ENCODE measurements around the gene RNF111. TPM values are rescaled to one million over a fixed set of nuclear protein-coding genes. Genes with fewer than 3 reads are reported as not detected.

RNF111 gene
- total and polyA plus RNA-seq, 5 donors from 2014 or later = 17.2 to 58.2 (median 19.8) TPM

DNA sequence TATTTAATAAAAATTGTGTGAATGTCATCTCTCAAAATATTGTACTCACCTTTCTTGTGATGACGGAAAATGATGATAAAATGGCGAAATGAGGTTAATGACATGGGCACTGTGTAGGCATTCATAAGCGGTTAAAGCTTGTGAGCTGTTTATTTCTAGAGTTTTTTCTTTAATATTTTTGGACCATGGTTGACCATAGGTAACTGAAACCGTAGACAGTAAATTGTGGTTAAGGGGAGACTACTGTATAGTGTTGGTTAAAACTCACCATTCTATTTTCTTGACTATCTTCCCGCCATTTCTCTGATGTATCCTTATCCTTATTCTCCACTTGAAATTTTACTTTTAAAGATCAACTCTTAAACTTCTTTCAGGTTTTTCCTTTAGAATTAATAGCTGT, 14.5 kb downstream of the RNF111 start:
- H3K4me3 Mint-ChIP-seq = no peak overlapping the region
- ATAC-seq (ENCODE audit: low read depth in 2 of 2) = no peak
- no peaks in the 10 kb centered on the region for H3K27me3 Mint-ChIP-seq
- H3K9me3 Mint-ChIP-seq = no peaks in the 10 kb centered on the region
- no peak for DNase-seq
- Histone ChIP-seq H3K9me3 (ENCODE audit: control insufficient read depth in 2 of 2, low read length in 2 of 2) (no peaks in the 10 kb centered on the region), H3K4me1 (ENCODE audit: control insufficient read depth, insufficient read depth, low read length, poor library complexity, severe bottlenecking) (no peaks in the 10 kb centered on the region), H3K27ac (ENCODE audit: insufficient read depth, low read length, poor library complexity, severe bottlenecking) (no peak overlapping the region), H3K27me3 (ENCODE audit: control insufficient read depth, insufficient read depth, low read length) (no peaks in the 10 kb centered on the region), H3K36me3 (ENCODE audit: control insufficient read depth, insufficient read depth, low read length) (peaks cover 26% of the 10 kb centered on the region), H3K4me3 (ENCODE audit: low read depth, low read length) (no peak overlapping the region)
- peak overlapping the region in 2 of 3 donors; percentile 28 to 63 for H3K27ac Mint-ChIP-seq
- peaks cover 22% of the 10 kb centered on the region for H3K36me3 Mint-ChIP-seq
- H3K4me1 Mint-ChIP-seq = peaks cover 42 to 66% (median 51%) of the 10 kb centered on the region in 4 donors

- no peaks in the 10 kb centered on the region for H3K9me3 Mint-ChIP-seq
- DNase-seq (no peak), ATAC-seq (ENCODE audit: low read depth in 2 of 2) (no peak)
- Histone ChIP-seq H3K36me3 (ENCODE audit: control insufficient read depth, insufficient read depth, low read length) (peaks cover 26% of the 10 kb centered on the region), H3K4me3 (ENCODE audit: low read depth, low read length) (no peak overlapping the region), H3K27me3 (ENCODE audit: control insufficient read depth, insufficient read depth, low read length) (no peaks in the 10 kb centered on the region), H3K4me1 (ENCODE audit: control insufficient read depth, insufficient read depth, low read length, poor library complexity, severe bottlenecking) (no peaks in the 10 kb centered on the region), H3K9me3 (ENCODE audit: control insufficient read depth in 2 of 2, low read length in 2 of 2) (no peaks in the 10 kb centered on the region), H3K27ac (ENCODE audit: insufficient read depth, low read length, poor library complexity, severe bottlenecking) (no peak overlapping the region)
- no peak overlapping the region for H3K4me3 Mint-ChIP-seq
- H3K27ac Mint-ChIP-seq = peak overlapping the region in 2 of 3 donors; percentile 28 to 63
- peaks cover 47 to 66% (median 52%) of the 10 kb centered on the region in 4 donors for H3K4me1 Mint-ChIP-seq
- peaks cover 26% of the 10 kb centered on the region for H3K36me3 Mint-ChIP-seq
- no peaks in the 10 kb centered on the region for H3K27me3 Mint-ChIP-seq
These were observed 15.0 kb downstream of the RNF111 start for GRCh38 chr15:59002418-59002859.

DNA sequence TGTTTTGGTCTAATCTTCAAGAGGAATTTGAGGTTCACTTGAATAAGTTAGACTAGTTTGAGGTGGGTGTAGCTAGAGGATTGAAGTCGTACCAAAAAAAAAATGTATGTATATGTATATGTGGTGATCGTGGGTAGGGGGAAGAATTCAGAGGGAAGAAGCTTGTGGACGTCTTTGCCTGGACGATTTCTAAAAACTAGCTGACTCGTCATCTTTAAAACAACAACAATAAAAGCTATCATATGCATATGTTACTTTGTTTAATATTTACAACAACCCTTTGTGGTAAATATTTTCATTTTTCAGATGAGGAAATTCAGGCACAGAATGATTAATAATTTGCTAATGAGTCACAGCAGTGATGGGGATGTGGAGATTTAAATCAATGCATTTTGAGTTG, 18.1 kb downstream of the RNF111 start:
- H3K27ac ChIP-seq (ENCODE audit: insufficient read depth, low read length, poor library complexity, severe bottlenecking) = no peak overlapping the region
- no peak for ATAC-seq (ENCODE audit: low read depth in 2 of 2)
- Mint-ChIP-seq H3K4me1 (peaks cover 45 to 57% (median 50%) of the 10 kb centered on the region in 4 donors), H3K9me3 (no peaks in the 10 kb centered on the region), H3K27ac (peak overlapping the region in 2 of 3 donors; percentile 15 to 48), H3K4me3 (peak overlapping the region in 1 of 4 donors; percentile 2), H3K27me3 (no peaks in the 10 kb centered on the region), H3K36me3 (peaks cover 32% of the 10 kb centered on the region)
- H3K4me3 ChIP-seq (ENCODE audit: low read depth, low read length) = no peak overlapping the region
- DNase-seq = no peak
- H3K27me3 ChIP-seq (ENCODE audit: control insufficient read depth, insufficient read depth, low read length) = no peaks in the 10 kb centered on the region
- peaks cover 31% of the 10 kb centered on the region for H3K36me3 ChIP-seq (ENCODE audit: control insufficient read depth, insufficient read depth, low read length)
- H3K4me1 ChIP-seq (ENCODE audit: control insufficient read depth, insufficient read depth, low read length, poor library complexity, severe bottlenecking) = no peaks in the 10 kb centered on the region
- no peaks in the 10 kb centered on the region for H3K9me3 ChIP-seq (ENCODE audit: control insufficient read depth in 2 of 2, low read length in 2 of 2)

DNA sequence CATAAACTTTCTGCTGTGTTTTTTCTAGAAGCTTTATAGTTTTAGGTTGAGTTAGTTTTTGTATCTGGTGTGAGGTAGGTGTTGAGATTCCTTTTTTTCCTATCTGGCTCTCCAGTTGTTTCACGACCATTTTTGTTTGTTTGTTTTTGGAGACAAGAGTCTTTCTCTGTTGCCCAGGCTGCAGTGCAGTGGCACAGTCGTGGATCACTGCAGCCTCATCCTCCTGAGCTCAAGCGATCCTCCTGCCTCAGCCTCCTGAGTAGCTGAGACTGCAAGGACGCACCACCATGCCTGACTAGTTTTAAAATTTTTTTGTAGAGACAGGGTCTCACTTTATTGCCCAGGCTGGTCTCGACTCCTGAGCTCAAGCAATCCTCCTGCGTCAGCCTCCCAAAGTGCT, 20.6 kb downstream of the RNF111 start:
- H3K27ac Mint-ChIP-seq = peak overlapping the region in 2 of 3 donors; percentile 32 to 53
- no peak for DNase-seq
- H3K36me3 ChIP-seq (ENCODE audit: control insufficient read depth, insufficient read depth, low read length) = peaks cover 26% of the 10 kb centered on the region

GRCh38 chr15:59011262-59011952, 23.9 kb downstream of the RNF111 start:
- H3K4me1 ChIP-seq (ENCODE audit: control insufficient read depth, insufficient read depth, low read length, poor library complexity, severe bottlenecking) = no peaks in the 10 kb centered on the region
- Mint-ChIP-seq H3K27ac (peak overlapping the region in 1 of 3 donors; percentile 9), H3K36me3 (peaks cover 24% of the 10 kb centered on the region), H3K4me3 (no peak overlapping the region), H3K27me3 (no peaks in the 10 kb centered on the region), H3K4me1 (peaks cover 38 to 45% (median 40%) of the 10 kb centered on the region in 4 donors), H3K9me3 (no peaks in the 10 kb centered on the region)
- ATAC-seq (ENCODE audit: low read depth in 2 of 2) = no peak
- no peaks in the 10 kb centered on the region for H3K9me3 ChIP-seq (ENCODE audit: control insufficient read depth in 2 of 2, low read length in 2 of 2)
- no peak overlapping the region for H3K27ac ChIP-seq (ENCODE audit: insufficient read depth, low read length, poor library complexity, severe bottlenecking)
- peaks cover 10% of the 10 kb centered on the region for H3K36me3 ChIP-seq (ENCODE audit: control insufficient read depth, insufficient read depth, low read length)
- no peak overlapping the region for H3K4me3 ChIP-seq (ENCODE audit: low read depth, low read length)
- DNase-seq = no peak
- no peaks in the 10 kb centered on the region for H3K27me3 ChIP-seq (ENCODE audit: control insufficient read depth, insufficient read depth, low read length)

More for the DNA sequence above, 20.6 kb downstream of the RNF111 start:
- H3K4me1 Mint-ChIP-seq = peaks cover 41 to 51% (median 46%) of the 10 kb centered on the region in 4 donors
- H3K4me3 Mint-ChIP-seq = no peak overlapping the region
- Histone ChIP-seq H3K27ac (ENCODE audit: insufficient read depth, low read length, poor library complexity, severe bottlenecking) (no peak overlapping the region), H3K9me3 (ENCODE audit: control insufficient read depth in 2 of 2, low read length in 2 of 2) (no peaks in the 10 kb centered on the region), H3K4me1 (ENCODE audit: control insufficient read depth, insufficient read depth, low read length, poor library complexity, severe bottlenecking) (no peaks in the 10 kb centered on the region), H3K4me3 (ENCODE audit: low read depth, low read length) (no peak overlapping the region), H3K27me3 (ENCODE audit: control insufficient read depth, insufficient read depth, low read length) (no peaks in the 10 kb centered on the region)
- H3K36me3 Mint-ChIP-seq = peaks cover 30% of the 10 kb centered on the region
- H3K27me3 Mint-ChIP-seq = no peaks in the 10 kb centered on the region
- H3K9me3 Mint-ChIP-seq = no peaks in the 10 kb centered on the region
- no peak for ATAC-seq (ENCODE audit: low read depth in 2 of 2)

GRCh38 chr15:59013246-59013873, 25.9 kb downstream of the RNF111 start:
- Histone ChIP-seq H3K4me1 (ENCODE audit: control insufficient read depth, insufficient read depth, low read length, poor library complexity, severe bottlenecking) (no peaks in the 10 kb centered on the region), H3K27me3 (ENCODE audit: control insufficient read depth, insufficient read depth, low read length) (no peaks in the 10 kb centered on the region), H3K36me3 (ENCODE audit: control insufficient read depth, insufficient read depth, low read length) (peaks cover 12% of the 10 kb centered on the region), H3K4me3 (ENCODE audit: low read depth, low read length) (no peak overlapping the region), H3K9me3 (ENCODE audit: control insufficient read depth in 2 of 2, low read length in 2 of 2) (no peaks in the 10 kb centered on the region), H3K27ac (ENCODE audit: insufficient read depth, low read length, poor library complexity, severe bottlenecking) (no peak overlapping the region)
- Mint-ChIP-seq H3K27me3 (no peaks in the 10 kb centered on the region), H3K4me1 (peaks cover 28 to 51% (median 39%) of the 10 kb centered on the region in 4 donors), H3K36me3 (peaks cover 18% of the 10 kb centered on the region), H3K9me3 (no peaks in the 10 kb centered on the region), H3K4me3 (no peak overlapping the region), H3K27ac (peak overlapping the region in 1 of 3 donors; percentile 71)
- no peak for ATAC-seq (ENCODE audit: low read depth in 2 of 2)
- DNase-seq = no peak

DNA sequence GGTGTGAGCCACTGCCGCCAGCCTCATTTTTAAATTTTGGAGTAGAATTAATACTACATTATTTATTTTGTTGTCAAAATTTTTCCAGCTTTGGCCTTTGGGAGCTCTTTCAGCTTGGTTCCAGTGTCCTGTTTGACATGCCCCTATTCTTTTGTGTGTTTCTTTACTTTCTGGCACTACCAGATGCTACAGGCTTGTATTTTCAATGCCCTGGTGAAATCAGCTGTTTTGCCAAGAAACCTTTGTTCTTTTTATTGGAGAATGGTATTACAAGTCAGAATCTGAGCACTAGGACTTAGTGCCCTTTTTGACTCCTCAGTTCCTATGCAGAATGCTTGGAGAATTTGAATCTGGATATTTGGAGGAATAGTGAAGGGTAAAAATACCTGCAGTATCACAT, 26.6 kb downstream of the RNF111 start:
- Mint-ChIP-seq H3K4me1 (peaks cover 28 to 48% (median 36%) of the 10 kb centered on the region in 4 donors), H3K9me3 (no peaks in the 10 kb centered on the region), H3K36me3 (peaks cover 14% of the 10 kb centered on the region), H3K4me3 (no peak overlapping the region), H3K27ac (peak overlapping the region in 2 of 3 donors; percentile 71 to 85), H3K27me3 (no peaks in the 10 kb centered on the region)
- ATAC-seq (ENCODE audit: low read depth in 2 of 2) = no peak
- H3K4me1 ChIP-seq (ENCODE audit: control insufficient read depth, insufficient read depth, low read length, poor library complexity, severe bottlenecking) = no peaks in the 10 kb centered on the region
- H3K4me3 ChIP-seq (ENCODE audit: low read depth, low read length) = no peak overlapping the region
- H3K27me3 ChIP-seq (ENCODE audit: control insufficient read depth, insufficient read depth, low read length) = no peaks in the 10 kb centered on the region
- no peak for DNase-seq
- no peak overlapping the region for H3K27ac ChIP-seq (ENCODE audit: insufficient read depth, low read length, poor library complexity, severe bottlenecking)
- H3K9me3 ChIP-seq (ENCODE audit: control insufficient read depth in 2 of 2, low read length in 2 of 2) = no peaks in the 10 kb centered on the region
- H3K36me3 ChIP-seq (ENCODE audit: control insufficient read depth, insufficient read depth, low read length) = peaks cover 10% of the 10 kb centered on the region

All from CD4-positive, CD25-positive, alpha-beta regulatory T cell (primary cell).